GM23338 (cell line): ENCODE measurements around the gene SLC35G4. TPM values are rescaled to one million over a fixed set of nuclear protein-coding genes. Genes with fewer than 3 reads are reported as not detected.

Source experiments
- ATAC-seq: fragments of 200-7000 bp; cut with Tn5 transposase; 3 replicates; pipeline ENCODE4 v1.9.1; 2020
- DNase-seq: peaks from one replicate; pipeline ENCODE4 v3.0.0-alpha.2; 2015; ENCODE audit warnings: low spot score
- H2AFZ ChIP-seq: fragments of 200-600 bp; sonication (generic); 2 replicates; pipeline ENCODE4 v1.8.0; 2016; ENCODE audit warnings: antibody characterized with exemption, mild to moderate bottlenecking, moderate library complexity
- H3F3A ChIP-seq: fragments of 200-600 bp; sonication (generic); replicated peaks from 2 replicates; pipeline ENCODE4 v1.8.0; 2017; ENCODE audit warnings: antibody characterized with exemption, mixed run types, low read depth
- H3K27ac ChIP-seq: fragments of 200-600 bp; sonication (generic); 2 replicates; pipeline ENCODE4 v1.6.1; 2016; ENCODE audit warnings: low read depth
- H3K27me3 ChIP-seq: fragments of 200-600 bp; sonication (generic); 2 replicates; pipeline ENCODE4 v1.8.0; 2016; ENCODE audit warnings: mild to moderate bottlenecking, mixed run types, moderate library complexity; ENCODE audit not compliant: insufficient read depth
- H3K36me3 ChIP-seq: fragments of 200-600 bp; sonication (generic); 2 replicates; pipeline ENCODE4 v1.8.0; 2016; ENCODE audit warnings: mild to moderate bottlenecking; ENCODE audit not compliant: insufficient read depth
- H3K4me1 ChIP-seq: fragments of 200-600 bp; sonication (generic); 2 replicates; pipeline ENCODE4 v1.8.0; 2016; ENCODE audit warnings: mild to moderate bottlenecking, moderate library complexity; ENCODE audit not compliant: insufficient read depth
- H3K4me2 ChIP-seq: fragments of 200-600 bp; sonication (generic); 2 replicates; pipeline ENCODE4 v1.7.1; 2017; ENCODE audit warnings: mixed run types
- H3K4me3 ChIP-seq: fragments of 200-600 bp; sonication (generic); 2 replicates; pipeline ENCODE4 v1.6.1; 2016; ENCODE audit warnings: mixed run types
- H3K79me2 ChIP-seq: fragments of 200-600 bp; sonication (generic); replicated peaks from 2 replicates; pipeline ENCODE4 v1.8.0; 2017; ENCODE audit warnings: mild to moderate bottlenecking; ENCODE audit not compliant: insufficient read depth
- H3K9me2 ChIP-seq: fragments of 200-600 bp; sonication (generic); 2 replicates; pipeline ENCODE4 v1.8.0; 2017; ENCODE audit not compliant: insufficient read depth
- H4K20me1 ChIP-seq: fragments of 200-600 bp; sonication (generic); replicated peaks from 2 replicates; pipeline ENCODE4 v1.8.0; 2017; ENCODE audit warnings: mild to moderate bottlenecking; ENCODE audit not compliant: insufficient read depth
- H3K27ac Mint-ChIP-seq: 2 replicates; pipeline ENCODE4 v1.8.0; 2020; ENCODE audit warnings: inconsistent platforms, mild to moderate bottlenecking, moderate library complexity, mixed read lengths
- H3K27me3 Mint-ChIP-seq: 3 replicates; pipeline ENCODE4 v1.8.0; 2022; ENCODE audit warnings: low read depth, mild to moderate bottlenecking, moderate library complexity, mixed read lengths, inconsistent platforms; ENCODE audit not compliant: insufficient read depth, poor library complexity
- H3K36me3 Mint-ChIP-seq: 3 replicates; pipeline ENCODE4 v1.8.0; 2021; ENCODE audit warnings: low read depth, mild to moderate bottlenecking, inconsistent platforms, moderate library complexity, mixed read lengths
- H3K4me1 Mint-ChIP-seq: 3 replicates; pipeline ENCODE4 v1.8.0; 2020; ENCODE audit warnings: mild to moderate bottlenecking, inconsistent platforms, mixed read lengths
- H3K4me3 Mint-ChIP-seq: 3 replicates; pipeline ENCODE4 v1.8.0; 2021; ENCODE audit warnings: moderate library complexity, mild to moderate bottlenecking, inconsistent platforms, mixed read lengths
- H3K9me3 Mint-ChIP-seq: 3 replicates; pipeline ENCODE4 v1.8.0; 2020; ENCODE audit warnings: moderate library complexity, mild to moderate bottlenecking, inconsistent platforms, mixed read lengths
- CREB1 ChIP-seq: fragments of 250-450 bp; sonication (Bioruptor Pico); IDR thresholded peaks from 2 replicates; pipeline ENCODE4 v1.5.0; 2020; ENCODE audit warnings: low read depth, mild to moderate bottlenecking, moderate library complexity
- CTCF ChIP-seq, 2 experiments: fragments of 200-600 bp in 1 of 2; sonication (generic) in 1 of 2; conservative IDR thresholded peaks; 2 replicates each; pipeline versions ENCODE4 v1.5.1 to v1.6.1; 2016 to 2017; ENCODE audit warnings: antibody characterized with exemption in 2 of 2, low read depth in 2 of 2, mild to moderate bottlenecking in 2 of 2, moderate library complexity in 1 of 2
- ETS1 ChIP-seq: IDR thresholded peaks from 2 replicates; pipeline ENCODE4 v1.6.1; 2016; ENCODE audit warnings: antibody characterized with exemption
- EZH2 ChIP-seq: fragments of 200-600 bp; sonication (generic); IDR thresholded peaks from one replicate; pipeline ENCODE4 v1.8.0; 2017; ENCODE audit warnings: antibody characterized with exemption, mild to moderate bottlenecking, low read depth; ENCODE audit not compliant: unreplicated experiment
- EZH2phosphoT487 ChIP-seq: fragments of 200-600 bp; sonication (generic); IDR thresholded peaks from one replicate; pipeline ENCODE4 v1.8.1; 2018; ENCODE audit warnings: antibody characterized with exemption; ENCODE audit not compliant: unreplicated experiment
- JUNB ChIP-seq: IDR thresholded peaks from one replicate; pipeline ENCODE4 v1.6.1; 2016; ENCODE audit warnings: antibody characterized with exemption; ENCODE audit not compliant: unreplicated experiment
- NANOG ChIP-seq: IDR thresholded peaks from 2 replicates; pipeline ENCODE4 v1.6.1; 2016; ENCODE audit warnings: antibody characterized with exemption, borderline replicate concordance
- POLR2AphosphoS5 ChIP-seq: IDR thresholded peaks from 2 replicates; pipeline ENCODE4 v1.6.1; 2016; ENCODE audit warnings: antibody characterized with exemption, low read depth
- REST ChIP-seq: IDR thresholded peaks from one replicate; pipeline ENCODE4 v1.6.1; 2018; ENCODE audit warnings: antibody characterized with exemption; ENCODE audit not compliant: unreplicated experiment
- ZNF114 ChIP-seq: fragments of 250-450 bp; sonication (Bioruptor Pico); IDR thresholded peaks from 2 replicates; pipeline ENCODE4 v1.5.0; 2020; ENCODE audit warnings: mild to moderate bottlenecking, moderate library complexity
- ZNF331 ChIP-seq: fragments of 250-450 bp; sonication (Bioruptor Pico); IDR thresholded peaks from 2 replicates; pipeline ENCODE4 v1.5.0; 2020; ENCODE audit warnings: low read depth, mild to moderate bottlenecking, moderate library complexity
- ZNF462 ChIP-seq: fragments of 250-450 bp; sonication (Bioruptor Pico); IDR thresholded peaks from 2 replicates; pipeline ENCODE4 v1.5.0; 2020; ENCODE audit warnings: mild to moderate bottlenecking, moderate library complexity
- polyA plus RNA-seq: library from polyadenylated mRNA; unstranded; fragments of >200 nt; fragmentation: Nextera tagmentation; extraction: Ambion mirVana; gene quantifications from 2 replicates; pipeline ENCODE4 v1.2.1, GENCODE V29; 2016
- total RNA-seq: library from RNA; depleted of rRNA; stranded (reverse); fragments of >200 nt; shearing (Covaris generic); gene quantifications from 2 replicates; pipeline ENCODE4 v1.2.3, GENCODE V29; 2014

The SLC35G4 gene
- total and polyA plus RNA-seq, 2 experiments from 2014 or later, result not detected

- TF ChIP-seq ZNF462 (CRISPR knock-in tag) (no peak), ZNF114 (CRISPR knock-in tag) (no peak), CREB1 (CRISPR knock-in tag) (no peak)
Observed at GRCh38 chr18:11651899-11652298, 42.5 kb downstream of the SLC35G4 start (continued).

GRCh38 chr18:11653521-11653920 is 44.1 kb downstream of the SLC35G4 start:
- no peaks in the 10 kb centered on the region for H3K4me1 ChIP-seq
- H3K4me1 Mint-ChIP-seq, result no peaks in the 10 kb centered on the region
- peaks cover 10% of the 10 kb centered on the region for H3K27me3 Mint-ChIP-seq
- H3K79me2 ChIP-seq, result no peaks in the 10 kb centered on the region
- no peak overlapping the region for H3K27ac ChIP-seq
- H3K27ac Mint-ChIP-seq, result no peak overlapping the region
- no peak for DNase-seq
- no peaks in the 10 kb centered on the region for H3F3A ChIP-seq
- no peak overlapping the region for H3K4me3 Mint-ChIP-seq
- no peak overlapping the region for H2AFZ ChIP-seq
- H3K9me3 Mint-ChIP-seq, result peaks cover 14% of the 10 kb centered on the region
- no peak overlapping the region for H3K4me2 ChIP-seq
- ATAC-seq, result no peak
- H3K9me2 ChIP-seq, result no peaks in the 10 kb centered on the region
- peaks cover 5% of the 10 kb centered on the region for H3K36me3 Mint-ChIP-seq
- H3K27me3 ChIP-seq, result no peaks in the 10 kb centered on the region
- no peaks in the 10 kb centered on the region; the same call in 1 of the 2 replicates for H3K36me3 ChIP-seq
- H4K20me1 ChIP-seq, result no peaks in the 10 kb centered on the region
- no peak overlapping the region for H3K4me3 ChIP-seq
- TF ChIP-seq ZNF331 (CRISPR knock-in tag) (no peak), NANOG (no peak), ZNF114 (CRISPR knock-in tag) (no peak), EZH2 (no peak), ETS1 (no peak), POLR2AphosphoS5 (no peak), JUNB (no peak), EZH2phosphoT487 (no peak), CREB1 (CRISPR knock-in tag) (no peak), CTCF (conservative IDR thresholded peaks at IDR 0.05; ENCODE audit: low read depth in 2 of 2) (no peak), REST (no peak)
